Thyroid gland (tissue), 4 donors: ENCODE measurements around the gene FGD5.

Experiments used
- POLR2A ChIP-seq, 2 donors: fragments of 450-650 bp; IDR thresholded peaks; one replicate each; pipeline ENCODE4 v1.6.1; 2017; ENCODE audit warnings: antibody characterized with exemption in 2 of 2, mild to moderate bottlenecking in 2 of 2, moderate library complexity in 1 of 2
- TF ChIP-seq, protein P1 (sequence below), 6 experiments: fragments of 200-600 bp in 3 of 6; fragments of 450-650 bp in 3 of 6; sonication (generic) in 3 of 6; IDR thresholded peaks; one replicate each; pipeline ENCODE4 v1.5.1; 2016 to 2019; ENCODE audit warnings: antibody characterized with exemption in 6 of 6, mild to moderate bottlenecking in 2 of 6, inconsistent platforms in 1 of 6, moderate library complexity in 1 of 6

DNA sequence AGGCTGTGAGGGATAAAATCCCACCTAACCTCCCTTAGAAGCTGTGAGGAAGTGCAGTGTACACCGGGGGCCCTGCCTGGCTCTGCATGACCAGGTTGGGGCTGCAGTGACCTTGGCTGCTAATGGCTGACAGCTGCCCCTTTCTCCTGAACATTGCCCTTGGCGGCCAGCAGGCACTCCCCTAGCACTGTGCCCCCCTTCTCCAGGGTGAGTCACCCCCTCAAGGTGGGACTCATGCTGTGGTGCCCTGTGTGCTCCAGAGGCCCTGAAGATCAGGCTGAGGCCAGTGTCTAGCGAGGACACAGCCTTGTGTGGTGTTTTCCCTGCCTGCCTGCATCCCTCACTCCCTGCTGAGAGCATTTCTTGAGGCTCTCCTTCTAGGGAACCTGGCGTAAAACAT, 21.0 kb upstream of the FGD5 start:
- TF ChIP-seq, protein P1, sequence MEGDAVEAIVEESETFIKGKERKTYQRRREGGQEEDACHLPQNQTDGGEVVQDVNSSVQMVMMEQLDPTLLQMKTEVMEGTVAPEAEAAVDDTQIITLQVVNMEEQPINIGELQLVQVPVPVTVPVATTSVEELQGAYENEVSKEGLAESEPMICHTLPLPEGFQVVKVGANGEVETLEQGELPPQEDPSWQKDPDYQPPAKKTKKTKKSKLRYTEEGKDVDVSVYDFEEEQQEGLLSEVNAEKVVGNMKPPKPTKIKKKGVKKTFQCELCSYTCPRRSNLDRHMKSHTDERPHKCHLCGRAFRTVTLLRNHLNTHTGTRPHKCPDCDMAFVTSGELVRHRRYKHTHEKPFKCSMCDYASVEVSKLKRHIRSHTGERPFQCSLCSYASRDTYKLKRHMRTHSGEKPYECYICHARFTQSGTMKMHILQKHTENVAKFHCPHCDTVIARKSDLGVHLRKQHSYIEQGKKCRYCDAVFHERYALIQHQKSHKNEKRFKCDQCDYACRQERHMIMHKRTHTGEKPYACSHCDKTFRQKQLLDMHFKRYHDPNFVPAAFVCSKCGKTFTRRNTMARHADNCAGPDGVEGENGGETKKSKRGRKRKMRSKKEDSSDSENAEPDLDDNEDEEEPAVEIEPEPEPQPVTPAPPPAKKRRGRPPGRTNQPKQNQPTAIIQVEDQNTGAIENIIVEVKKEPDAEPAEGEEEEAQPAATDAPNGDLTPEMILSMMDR (IDR thresholded peaks at IDR 0.05): no peak
- TF ChIP-seq POLR2A (IDR thresholded peaks at IDR 0.05): no peak
